ENCODE results near the gene SFTA2.
A peak's percentile ranks its signal among the peaks of the same experiment; 100 is the strongest.
"Not testable (repeated sequence)": the region's sequence is repeated elsewhere in the genome, so short reads cannot be mapped to it uniquely, and the experiment has no call there.

Gene SFTA2

GRCh38 chr6:30931969-30932645 is at the start of gene SFTA2:
Gene SFTA2 (minus strand): TSS chr6:30932170. CDS start chr6:30932096, 74 bp downstream.
- DNase-seq (ENCODE audit: low read depth in 2 of 2), result no peak

- no peak for DNase-seq (ENCODE audit: low read depth in 2 of 2)
Measured at GRCh38 chr6:30979690-30980089, 47.7 kb upstream of the SFTA2 start.

- DNase-seq (ENCODE audit: low read depth in 2 of 2), result no peak
Measured at GRCh38 chr6:30979141-30979540, 47.2 kb upstream of the SFTA2 start.

GRCh38 chr6:30974490-30975252 is 42.7 kb upstream of the SFTA2 start:
- no peak for DNase-seq (ENCODE audit: low read depth in 2 of 2)

- no peak for DNase-seq (ENCODE audit: low read depth in 2 of 2)
Measured at GRCh38 chr6:30972816-30973215, 40.8 kb upstream of the SFTA2 start.

- no peak for DNase-seq (ENCODE audit: low read depth in 2 of 2)
Measured at GRCh38 chr6:30970946-30971345, 39.0 kb upstream of the SFTA2 start.

- DNase-seq (ENCODE audit: low read depth in 2 of 2), result not testable (repeated sequence)
Measured at GRCh38 chr6:30969171-30969570, 37.2 kb upstream of the SFTA2 start.

GRCh38 chr6:30966154-30966553 is 34.2 kb upstream of the SFTA2 start:
- DNase-seq (ENCODE audit: low read depth in 2 of 2), result no peak

- no peak for DNase-seq (ENCODE audit: low read depth in 2 of 2)
Measured at GRCh38 chr6:30965140-30965601, 33.2 kb upstream of the SFTA2 start.

GRCh38 chr6:30964075-30964474 is 32.1 kb upstream of the SFTA2 start:
- no peak for DNase-seq (ENCODE audit: low read depth in 2 of 2)

- DNase-seq (ENCODE audit: low read depth in 2 of 2), result no peak
Measured at GRCh38 chr6:30963641-30964040, 31.7 kb upstream of the SFTA2 start.

- no peak for DNase-seq (ENCODE audit: low read depth in 2 of 2)
Measured at GRCh38 chr6:30962716-30963115, 30.7 kb upstream of the SFTA2 start.

GRCh38 chr6:30960907-30961673 is 29.1 kb upstream of the SFTA2 start:
- no peak for DNase-seq (ENCODE audit: low read depth in 2 of 2)

- no peak for DNase-seq (ENCODE audit: low read depth in 2 of 2)
Measured at GRCh38 chr6:30957716-30958115, 25.7 kb upstream of the SFTA2 start.

- DNase-seq (ENCODE audit: low read depth in 2 of 2), result peak; percentile 64 to 75
Measured at GRCh38 chr6:30955367-30956042, 23.5 kb upstream of the SFTA2 start.

GRCh38 chr6:30954631-30955366 is 22.8 kb upstream of the SFTA2 start:
- DNase-seq (ENCODE audit: low read depth in 2 of 2), result no peak

- no peak for DNase-seq (ENCODE audit: low read depth in 2 of 2)
Measured at GRCh38 chr6:30951907-30952469, 20.0 kb upstream of the SFTA2 start.

- no peak for DNase-seq (ENCODE audit: low read depth in 2 of 2)
Measured at GRCh38 chr6:30948811-30949210, 16.8 kb upstream of the SFTA2 start.

GRCh38 chr6:30947231-30947630 is 15.3 kb upstream of the SFTA2 start:
- DNase-seq (ENCODE audit: low read depth in 2 of 2), result no peak

GRCh38 chr6:30945281-30945680 is 13.3 kb upstream of the SFTA2 start:
- DNase-seq (ENCODE audit: low read depth in 2 of 2), result no peak

- no peak for DNase-seq (ENCODE audit: low read depth in 2 of 2)
Measured at GRCh38 chr6:30944051-30944450, 12.1 kb upstream of the SFTA2 start.
